Epithelial cell of proximal tubule (primary cell): ENCODE data around the gene ANKS1A. TPM values are rescaled to one million over a fixed set of nuclear protein-coding genes. Genes with fewer than 3 reads are reported as not detected.
"Not testable (repeated sequence)": the region's sequence is repeated elsewhere in the genome, so short reads cannot be mapped to it uniquely, and the experiment has no call there.

ENCODE experiments used
- DNase-seq: peaks from one replicate; pipeline ENCODE4 v3.0.0-alpha.2; 2011; ENCODE audit warnings: low read depth
- H3K4me3 ChIP-seq: 2 replicates; pipeline ENCODE4 v1.5.1; 2011; ENCODE audit warnings: low read depth, mild to moderate bottlenecking, low read length
- total RNA-seq: library from RNA; depleted of rRNA; stranded (reverse); fragments of >200 nt; gene quantifications from 2 replicates; pipeline ENCODE4 v1.2.3, GENCODE V29; 2015
- TF ChIP-seq, protein P1 (sequence below): conservative IDR thresholded peaks from 2 replicates; pipeline ENCODE4 v1.5.1; 2012; ENCODE audit warnings: low read depth, mild to moderate bottlenecking, low read length

Gene ANKS1A
- total RNA-seq, 1 donor from 2014 or later: 17.4 TPM

GRCh38 chr6:34897130-34897529 is 8.1 kb downstream of the ANKS1A start:
- DNase-seq: no peak
- H3K4me3 ChIP-seq: no peak overlapping the region
- TF ChIP-seq, protein P1, sequence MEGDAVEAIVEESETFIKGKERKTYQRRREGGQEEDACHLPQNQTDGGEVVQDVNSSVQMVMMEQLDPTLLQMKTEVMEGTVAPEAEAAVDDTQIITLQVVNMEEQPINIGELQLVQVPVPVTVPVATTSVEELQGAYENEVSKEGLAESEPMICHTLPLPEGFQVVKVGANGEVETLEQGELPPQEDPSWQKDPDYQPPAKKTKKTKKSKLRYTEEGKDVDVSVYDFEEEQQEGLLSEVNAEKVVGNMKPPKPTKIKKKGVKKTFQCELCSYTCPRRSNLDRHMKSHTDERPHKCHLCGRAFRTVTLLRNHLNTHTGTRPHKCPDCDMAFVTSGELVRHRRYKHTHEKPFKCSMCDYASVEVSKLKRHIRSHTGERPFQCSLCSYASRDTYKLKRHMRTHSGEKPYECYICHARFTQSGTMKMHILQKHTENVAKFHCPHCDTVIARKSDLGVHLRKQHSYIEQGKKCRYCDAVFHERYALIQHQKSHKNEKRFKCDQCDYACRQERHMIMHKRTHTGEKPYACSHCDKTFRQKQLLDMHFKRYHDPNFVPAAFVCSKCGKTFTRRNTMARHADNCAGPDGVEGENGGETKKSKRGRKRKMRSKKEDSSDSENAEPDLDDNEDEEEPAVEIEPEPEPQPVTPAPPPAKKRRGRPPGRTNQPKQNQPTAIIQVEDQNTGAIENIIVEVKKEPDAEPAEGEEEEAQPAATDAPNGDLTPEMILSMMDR: no peak

DNA sequence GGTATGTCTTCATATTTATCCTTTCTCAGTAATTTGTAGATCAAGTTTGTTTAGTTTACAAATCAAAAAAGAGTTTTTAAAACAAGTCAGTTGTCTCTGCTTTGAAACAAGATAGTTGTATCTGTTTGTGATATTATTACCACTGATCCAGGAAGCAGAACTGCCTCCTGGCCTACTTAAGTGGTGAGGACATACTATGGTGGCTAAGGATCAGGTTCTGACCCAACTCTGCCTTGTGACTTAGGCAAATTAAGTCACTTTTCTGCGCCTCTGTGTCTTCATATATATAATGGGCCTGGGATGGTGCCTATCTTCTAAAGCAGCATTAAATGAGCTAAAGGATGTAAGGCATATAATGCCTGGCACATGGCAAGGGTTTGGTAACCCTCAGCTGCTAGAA is 8.7 kb downstream of the ANKS1A start:
- TF ChIP-seq, protein P1: no peak
- H3K4me3 ChIP-seq: no peak overlapping the region
- no peak for DNase-seq

- DNase-seq, H3K4me3 ChIP-seq: not testable (repeated sequence)
Measured at GRCh38 chr6:34899748-34900147, 10.7 kb downstream of the ANKS1A start.

DNA sequence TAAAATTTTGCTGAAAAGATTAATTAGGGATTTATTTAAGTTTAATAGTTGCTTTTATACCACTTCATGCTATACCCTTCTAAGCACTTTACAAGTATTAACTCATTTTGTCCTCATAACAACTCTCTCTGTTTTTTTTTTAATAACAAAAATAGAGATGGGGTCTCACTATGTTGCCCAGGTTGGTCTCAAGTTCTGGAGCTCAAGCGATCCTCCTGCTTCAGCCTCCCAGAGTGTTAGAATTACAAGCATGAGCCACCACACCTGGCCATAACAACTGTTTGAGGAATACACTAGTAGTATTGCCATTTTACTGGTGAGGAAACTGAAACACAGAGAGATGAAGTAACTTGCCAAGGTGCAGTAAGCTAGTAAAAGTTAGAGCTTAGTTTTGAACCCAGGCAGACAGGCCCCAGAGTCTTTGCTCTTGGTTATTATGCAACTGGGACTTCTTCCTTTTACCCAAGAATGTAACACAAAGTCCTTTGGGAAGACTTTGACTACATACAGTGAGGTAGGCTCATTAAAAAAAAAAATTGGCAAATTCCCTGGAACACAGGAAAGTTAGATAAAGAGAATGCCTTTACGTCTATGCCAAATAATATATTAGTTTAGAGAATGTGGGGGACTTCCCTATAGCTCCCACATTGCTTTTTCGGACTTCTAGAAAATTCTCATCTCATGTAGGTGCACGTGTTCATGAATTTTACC is 11.4 kb downstream of the ANKS1A start:
- no peak for DNase-seq
- TF ChIP-seq, protein P1: no peak
- no peak overlapping the region for H3K4me3 ChIP-seq

- no peak for DNase-seq
- TF ChIP-seq, protein P1: no peak
- H3K4me3 ChIP-seq: no peak overlapping the region
Measured at GRCh38 chr6:34901930-34902329, 12.9 kb downstream of the ANKS1A start.

DNA sequence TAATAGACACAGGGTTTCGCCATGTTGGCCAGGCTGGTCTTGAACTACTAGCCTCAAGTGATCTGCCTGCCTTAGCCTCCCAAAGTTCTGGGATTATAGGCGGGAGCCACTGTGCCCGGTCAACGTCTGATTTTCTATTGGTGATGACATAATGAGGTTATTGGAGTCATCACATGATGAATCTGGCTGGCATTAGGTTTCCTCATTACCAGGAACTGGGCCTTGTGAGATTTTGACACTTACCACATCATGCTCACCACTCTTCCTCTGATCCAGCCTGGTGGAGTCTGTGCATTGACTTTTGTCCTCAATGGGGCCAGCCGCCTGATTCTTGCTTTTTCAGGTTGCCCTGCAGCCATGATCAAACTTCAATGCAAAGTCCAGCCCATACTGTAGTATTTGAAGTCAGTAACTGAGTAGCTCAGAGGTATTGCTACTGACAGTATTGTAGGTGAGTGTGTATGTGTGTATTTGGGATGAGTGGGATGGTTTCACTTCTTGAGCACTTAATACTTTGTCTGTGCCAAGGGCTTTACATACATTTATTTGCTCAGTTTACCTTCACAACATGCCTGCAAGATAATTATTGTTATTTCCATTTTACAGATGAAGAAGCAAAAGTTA is 16.0 kb downstream of the ANKS1A start:
- no peak for DNase-seq
- H3K4me3 ChIP-seq: no peak overlapping the region
- TF ChIP-seq, protein P1: no peak

DNA sequence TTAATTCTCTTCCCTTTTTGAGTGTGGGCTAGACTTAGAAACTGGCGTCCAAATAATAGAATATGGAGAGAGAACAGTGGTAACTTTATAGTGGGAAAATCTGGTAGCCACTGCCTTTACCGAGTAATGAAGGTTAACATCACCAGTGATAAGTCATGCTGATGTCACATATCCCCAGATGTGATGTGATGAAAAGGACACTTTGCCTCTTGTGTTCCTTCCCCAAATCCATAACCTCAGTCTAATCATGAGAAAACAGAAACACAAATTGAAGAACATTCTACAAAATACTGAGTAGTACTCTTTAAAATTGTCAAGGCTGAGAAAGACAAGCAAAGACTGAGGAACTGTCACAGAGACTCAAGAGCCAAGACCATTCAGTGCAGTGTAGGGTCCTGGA is 17.8 kb downstream of the ANKS1A start:
- TF ChIP-seq, protein P1: no peak
- no peak for DNase-seq
- H3K4me3 ChIP-seq: no peak overlapping the region
